SK-N-SH treated with all-trans-retinoic acid at 6 μM for 48 hours (cell line): ENCODE measurements around the gene TTC17.
A peak's percentile ranks its signal among the peaks of the same experiment; 100 is the strongest.

Source experiments
- ATAC-seq: fragments of 200-7000 bp; cut with Tn5 transposase; 3 replicates; pipeline ENCODE4 v1.9.1; 2020; ENCODE audit warnings: mild to moderate bottlenecking, moderate library complexity
- ARNTL ChIP-seq: fragments of 450-650 bp; formaldehyde crosslinking; IDR thresholded peaks from 2 replicates; pipeline ENCODE4 v1.5.0; 2020; ENCODE audit warnings: low read depth, mild to moderate bottlenecking, moderate library complexity, borderline replicate concordance
- BACH2 ChIP-seq: fragments of 250-450 bp; sonication (Bioruptor Pico); IDR thresholded peaks from 2 replicates; pipeline ENCODE4 v1.9.0; 2021; ENCODE audit warnings: mild to moderate bottlenecking, borderline replicate concordance
- CSDC2 ChIP-seq: fragments of 250-450 bp; sonication (Bioruptor Pico); IDR thresholded peaks from 2 replicates; pipeline ENCODE4 v1.5.0; 2020; ENCODE audit warnings: mild to moderate bottlenecking, moderate library complexity
- ESRRG ChIP-seq: fragments of 250-450 bp; sonication (Bioruptor Pico); IDR thresholded peaks from 2 replicates; pipeline ENCODE4 v1.6.1; 2021; ENCODE audit warnings: mild to moderate bottlenecking
- OSR1 ChIP-seq: fragments of 250-450 bp; sonication (Bioruptor Pico); IDR thresholded peaks from 2 replicates; pipeline ENCODE4 v1.8.0; 2022; ENCODE audit warnings: moderate library complexity, mild to moderate bottlenecking, inconsistent platforms
- PPARA ChIP-seq: fragments of 250-450 bp; sonication (Bioruptor Pico); IDR thresholded peaks from 2 replicates; pipeline ENCODE4 v1.5.0; 2020; ENCODE audit warnings: mild to moderate bottlenecking, borderline replicate concordance
- RARB ChIP-seq: fragments of 250-450 bp; sonication (Bioruptor Pico); IDR thresholded peaks from 2 replicates; pipeline ENCODE4 v1.8.0; 2021; ENCODE audit warnings: mild to moderate bottlenecking, moderate library complexity
- SNAI2 ChIP-seq: fragments of 250-450 bp; sonication (Bioruptor Pico); IDR thresholded peaks from 2 replicates; pipeline ENCODE4 v1.5.0; 2020; ENCODE audit warnings: mild to moderate bottlenecking, moderate library complexity
- TCF4 ChIP-seq: fragments of 250-450 bp; sonication (Bioruptor Pico); IDR thresholded peaks from 2 replicates; pipeline ENCODE4 v1.8.0; 2021; ENCODE audit warnings: mild to moderate bottlenecking, moderate library complexity, borderline replicate concordance
- TOX ChIP-seq: fragments of 250-450 bp; sonication (Bioruptor Pico); IDR thresholded peaks from 2 replicates; pipeline ENCODE4 v1.8.0; 2021; ENCODE audit warnings: mild to moderate bottlenecking, moderate library complexity, borderline replicate concordance
- ZC3H10 ChIP-seq: fragments of 250-450 bp; sonication (Bioruptor Pico); IDR thresholded peaks from 2 replicates; pipeline ENCODE4 v1.5.1; 2021; ENCODE audit warnings: mild to moderate bottlenecking, moderate library complexity
- ZFP3 ChIP-seq: fragments of 250-450 bp; sonication (Bioruptor Pico); IDR thresholded peaks from 2 replicates; pipeline ENCODE4 v1.5.0; 2020; ENCODE audit warnings: mild to moderate bottlenecking, moderate library complexity
- ZFP30 ChIP-seq: fragments of 450-650 bp; formaldehyde crosslinking; IDR thresholded peaks from 2 replicates; pipeline ENCODE4 v1.5.0; 2022; ENCODE audit warnings: mild to moderate bottlenecking, moderate library complexity
- ZNF565 ChIP-seq: fragments of 450-650 bp; formaldehyde crosslinking; conservative IDR thresholded peaks from 2 replicates; pipeline ENCODE4 v1.5.0; 2020; ENCODE audit warnings: low read depth, mild to moderate bottlenecking, moderate library complexity
- ZNF70 ChIP-seq: fragments of 450-650 bp; formaldehyde crosslinking; IDR thresholded peaks from 2 replicates; pipeline ENCODE4 v1.5.0; 2020; ENCODE audit warnings: mild to moderate bottlenecking, moderate library complexity
- ZNF8 ChIP-seq: fragments of 450-650 bp; formaldehyde crosslinking; IDR thresholded peaks from 2 replicates; pipeline ENCODE4 v1.5.0; 2020; ENCODE audit warnings: mild to moderate bottlenecking, moderate library complexity
- TF ChIP-seq, protein P1 (sequence below): fragments of 250-450 bp; sonication (Bioruptor Pico); IDR thresholded peaks from 2 replicates; pipeline ENCODE4 v1.5.1; 2021; ENCODE audit warnings: mild to moderate bottlenecking, moderate library complexity
- TF ChIP-seq, protein P2 (sequence below): fragments of 250-450 bp; sonication (Bioruptor Pico); IDR thresholded peaks from 2 replicates; pipeline ENCODE4 v1.8.0; 2021; ENCODE audit warnings: low read depth, mild to moderate bottlenecking, moderate library complexity, borderline replicate concordance
- TF ChIP-seq, protein P3 (sequence below): fragments of 250-450 bp; sonication (Bioruptor Pico); IDR thresholded peaks from 2 replicates; pipeline ENCODE4 v1.8.0; 2020; ENCODE audit warnings: mild to moderate bottlenecking, moderate library complexity, borderline replicate concordance
- TF ChIP-seq, protein P4 (sequence below): fragments of 250-450 bp; sonication (Bioruptor Pico); IDR thresholded peaks from 2 replicates; pipeline ENCODE4 v1.5.0; 2020; ENCODE audit warnings: mild to moderate bottlenecking, moderate library complexity
- TF ChIP-seq, protein P5 (sequence below): fragments of 250-450 bp; sonication (Bioruptor Pico); IDR thresholded peaks from 2 replicates; pipeline ENCODE4 v1.5.1; 2020; ENCODE audit warnings: low read depth, mild to moderate bottlenecking, moderate library complexity

TTC17 gene

DNA sequence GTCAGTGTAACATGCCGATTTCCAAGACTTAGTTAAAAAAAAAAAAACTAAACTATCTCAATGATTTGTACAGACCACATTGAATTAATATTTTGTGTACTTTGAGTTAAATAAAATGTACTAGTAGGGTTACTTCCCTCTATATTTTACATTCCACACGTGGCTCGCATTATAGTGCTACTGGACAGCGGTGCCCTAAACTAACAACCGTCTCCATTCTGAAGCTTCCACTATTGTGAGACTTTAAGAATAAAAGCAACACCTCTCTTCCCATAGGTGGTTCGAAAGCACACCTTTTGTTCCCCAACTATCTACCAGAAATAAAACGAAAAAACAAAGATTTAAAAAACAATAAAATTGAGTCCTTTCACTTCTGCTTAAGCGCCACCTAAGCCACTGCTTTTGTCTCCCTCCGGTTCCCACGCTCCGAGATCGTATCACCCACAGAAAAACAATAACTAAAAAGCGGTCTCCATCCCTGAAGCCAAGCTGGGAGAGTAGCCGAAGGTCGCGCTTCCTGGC, 380 bp upstream of the TTC17 start:
- TF ChIP-seq ESRRG (CRISPR knock-in tag) (no peak), ZFP30 (CRISPR knock-in tag) (no peak), ZFP3 (CRISPR knock-in tag) (no peak), ZC3H10 (CRISPR knock-in tag) (no peak), TCF4 (CRISPR knock-in tag) (no peak), TOX (CRISPR knock-in tag) (no peak), BACH2 (CRISPR knock-in tag) (no peak), RARB (CRISPR knock-in tag) (no peak), ZNF70 (CRISPR knock-in tag) (no peak)
- TF ChIP-seq, protein P1, sequence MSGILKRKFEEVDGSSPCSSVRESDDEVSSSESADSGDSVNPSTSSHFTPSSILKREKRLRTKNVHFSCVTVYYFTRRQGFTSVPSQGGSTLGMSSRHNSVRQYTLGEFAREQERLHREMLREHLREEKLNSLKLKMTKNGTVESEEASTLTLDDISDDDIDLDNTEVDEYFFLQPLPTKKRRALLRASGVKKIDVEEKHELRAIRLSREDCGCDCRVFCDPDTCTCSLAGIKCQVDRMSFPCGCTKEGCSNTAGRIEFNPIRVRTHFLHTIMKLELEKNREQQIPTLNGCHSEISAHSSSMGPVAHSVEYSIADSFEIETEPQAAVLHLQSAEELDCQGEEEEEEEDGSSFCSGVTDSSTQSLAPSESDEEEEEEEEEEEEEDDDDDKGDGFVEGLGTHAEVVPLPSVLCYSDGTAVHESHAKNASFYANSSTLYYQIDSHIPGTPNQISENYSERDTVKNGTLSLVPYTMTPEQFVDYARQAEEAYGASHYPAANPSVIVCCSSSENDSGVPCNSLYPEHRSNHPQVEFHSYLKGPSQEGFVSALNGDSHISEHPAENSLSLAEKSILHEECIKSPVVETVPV (CRISPR knock-in tag), result no peak
- ATAC-seq, result peak; percentile 38

DNA sequence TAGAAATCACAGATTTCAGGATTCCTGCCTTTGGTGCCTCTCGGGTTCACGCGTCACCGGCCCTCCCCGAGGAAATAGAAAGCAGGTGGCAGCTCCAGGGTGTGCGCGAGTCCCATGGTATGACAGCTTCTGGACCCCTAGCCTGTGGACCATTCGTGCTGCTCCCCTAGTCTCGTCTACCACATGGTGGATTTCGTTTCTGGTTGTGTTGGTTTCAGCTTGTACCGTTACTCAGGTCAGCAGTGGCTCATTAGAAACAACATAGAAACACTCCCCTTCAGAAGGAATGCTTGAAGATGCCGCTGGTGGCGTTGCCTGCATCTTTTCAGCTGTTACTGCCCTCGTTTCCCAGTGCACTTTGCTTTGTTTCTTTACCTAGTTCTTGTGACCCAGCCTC, 700 bp downstream of the TTC17 start:
- TF ChIP-seq OSR1 (CRISPR knock-in tag) (no peak), CSDC2 (CRISPR knock-in tag) (no peak), SNAI2 (CRISPR knock-in tag) (no peak), ZNF8 (no peak), ZNF565 (CRISPR knock-in tag) (no peak), ESRRG (CRISPR knock-in tag) (no peak), ZFP3 (CRISPR knock-in tag) (no peak), ARNTL (CRISPR knock-in tag) (no peak), TOX (CRISPR knock-in tag) (no peak), ZC3H10 (CRISPR knock-in tag) (no peak), PPARA (no peak)
- TF ChIP-seq, protein P1 (CRISPR knock-in tag), result no peak
- TF ChIP-seq, protein P2, sequence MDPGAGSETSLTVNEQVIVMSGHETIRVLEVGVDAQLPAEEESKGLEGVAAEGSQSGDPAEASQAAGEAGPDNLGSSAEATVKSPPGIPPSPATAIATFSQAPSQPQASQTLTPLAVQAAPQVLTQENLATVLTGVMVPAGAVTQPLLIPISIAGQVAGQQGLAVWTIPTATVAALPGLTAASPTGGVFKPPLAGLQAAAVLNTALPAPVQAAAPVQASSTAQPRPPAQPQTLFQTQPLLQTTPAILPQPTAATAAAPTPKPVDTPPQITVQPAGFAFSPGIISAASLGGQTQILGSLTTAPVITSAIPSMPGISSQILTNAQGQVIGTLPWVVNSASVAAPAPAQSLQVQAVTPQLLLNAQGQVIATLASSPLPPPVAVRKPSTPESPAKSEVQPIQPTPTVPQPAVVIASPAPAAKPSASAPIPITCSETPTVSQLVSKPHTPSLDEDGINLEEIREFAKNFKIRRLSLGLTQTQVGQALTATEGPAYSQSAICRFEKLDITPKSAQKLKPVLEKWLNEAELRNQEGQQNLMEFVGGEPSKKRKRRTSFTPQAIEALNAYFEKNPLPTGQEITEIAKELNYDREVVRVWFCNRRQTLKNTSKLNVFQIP (CRISPR knock-in tag), result no peak
- TF ChIP-seq, protein P3, sequence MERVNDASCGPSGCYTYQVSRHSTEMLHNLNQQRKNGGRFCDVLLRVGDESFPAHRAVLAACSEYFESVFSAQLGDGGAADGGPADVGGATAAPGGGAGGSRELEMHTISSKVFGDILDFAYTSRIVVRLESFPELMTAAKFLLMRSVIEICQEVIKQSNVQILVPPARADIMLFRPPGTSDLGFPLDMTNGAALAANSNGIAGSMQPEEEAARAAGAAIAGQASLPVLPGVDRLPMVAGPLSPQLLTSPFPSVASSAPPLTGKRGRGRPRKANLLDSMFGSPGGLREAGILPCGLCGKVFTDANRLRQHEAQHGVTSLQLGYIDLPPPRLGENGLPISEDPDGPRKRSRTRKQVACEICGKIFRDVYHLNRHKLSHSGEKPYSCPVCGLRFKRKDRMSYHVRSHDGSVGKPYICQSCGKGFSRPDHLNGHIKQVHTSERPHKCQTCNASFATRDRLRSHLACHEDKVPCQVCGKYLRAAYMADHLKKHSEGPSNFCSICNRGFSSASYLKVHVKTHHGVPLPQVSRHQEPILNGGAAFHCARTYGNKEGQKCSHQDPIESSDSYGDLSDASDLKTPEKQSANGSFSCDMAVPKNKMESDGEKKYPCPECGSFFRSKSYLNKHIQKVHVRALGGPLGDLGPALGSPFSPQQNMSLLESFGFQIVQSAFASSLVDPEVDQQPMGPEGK (CRISPR knock-in tag), result no peak
- TF ChIP-seq, protein P4, sequence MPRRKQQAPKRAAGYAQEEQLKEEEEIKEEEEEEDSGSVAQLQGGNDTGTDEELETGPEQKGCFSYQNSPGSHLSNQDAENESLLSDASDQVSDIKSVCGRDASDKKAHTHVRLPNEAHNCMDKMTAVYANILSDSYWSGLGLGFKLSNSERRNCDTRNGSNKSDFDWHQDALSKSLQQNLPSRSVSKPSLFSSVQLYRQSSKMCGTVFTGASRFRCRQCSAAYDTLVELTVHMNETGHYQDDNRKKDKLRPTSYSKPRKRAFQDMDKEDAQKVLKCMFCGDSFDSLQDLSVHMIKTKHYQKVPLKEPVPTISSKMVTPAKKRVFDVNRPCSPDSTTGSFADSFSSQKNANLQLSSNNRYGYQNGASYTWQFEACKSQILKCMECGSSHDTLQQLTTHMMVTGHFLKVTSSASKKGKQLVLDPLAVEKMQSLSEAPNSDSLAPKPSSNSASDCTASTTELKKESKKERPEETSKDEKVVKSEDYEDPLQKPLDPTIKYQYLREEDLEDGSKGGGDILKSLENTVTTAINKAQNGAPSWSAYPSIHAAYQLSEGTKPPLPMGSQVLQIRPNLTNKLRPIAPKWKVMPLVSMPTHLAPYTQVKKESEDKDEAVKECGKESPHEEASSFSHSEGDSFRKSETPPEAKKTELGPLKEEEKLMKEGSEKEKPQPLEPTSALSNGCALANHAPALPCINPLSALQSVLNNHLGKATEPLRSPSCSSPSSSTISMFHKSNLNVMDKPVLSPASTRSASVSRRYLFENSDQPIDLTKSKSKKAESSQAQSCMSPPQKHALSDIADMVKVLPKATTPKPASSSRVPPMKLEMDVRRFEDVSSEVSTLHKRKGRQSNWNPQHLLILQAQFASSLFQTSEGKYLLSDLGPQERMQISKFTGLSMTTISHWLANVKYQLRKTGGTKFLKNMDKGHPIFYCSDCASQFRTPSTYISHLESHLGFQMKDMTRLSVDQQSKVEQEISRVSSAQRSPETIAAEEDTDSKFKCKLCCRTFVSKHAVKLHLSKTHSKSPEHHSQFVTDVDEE (CRISPR knock-in tag), result no peak
- TF ChIP-seq, protein P5, sequence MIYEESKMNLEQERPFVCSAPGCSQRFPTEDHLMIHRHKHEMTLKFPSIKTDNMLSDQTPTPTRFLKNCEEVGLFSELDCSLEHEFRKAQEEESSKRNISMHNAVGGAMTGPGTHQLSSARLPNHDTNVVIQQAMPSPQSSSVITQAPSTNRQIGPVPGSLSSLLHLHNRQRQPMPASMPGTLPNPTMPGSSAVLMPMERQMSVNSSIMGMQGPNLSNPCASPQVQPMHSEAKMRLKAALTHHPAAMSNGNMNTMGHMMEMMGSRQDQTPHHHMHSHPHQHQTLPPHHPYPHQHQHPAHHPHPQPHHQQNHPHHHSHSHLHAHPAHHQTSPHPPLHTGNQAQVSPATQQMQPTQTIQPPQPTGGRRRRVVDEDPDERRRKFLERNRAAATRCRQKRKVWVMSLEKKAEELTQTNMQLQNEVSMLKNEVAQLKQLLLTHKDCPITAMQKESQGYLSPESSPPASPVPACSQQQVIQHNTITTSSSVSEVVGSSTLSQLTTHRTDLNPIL, result no peak
- peak; percentile 58 for ATAC-seq
